Nephron (organoid): ENCODE results near the gene INMT.

Experiments used
- H3K27ac Mint-ChIP-seq, 3 experiments: 2 replicates each; pipeline ENCODE4 v1.8.0; 2020; ENCODE audit warnings: mixed read lengths in 3 of 3, mild to moderate bottlenecking in 2 of 3, moderate library complexity in 1 of 3
- H3K27me3 Mint-ChIP-seq: 2 replicates; pipeline ENCODE4 v1.8.0; 2021; ENCODE audit warnings: low read depth, mild to moderate bottlenecking, moderate library complexity, mixed read lengths
- H3K36me3 Mint-ChIP-seq: 2 replicates; pipeline ENCODE4 v1.8.0; 2020; ENCODE audit warnings: low read depth, mixed read lengths
- H3K4me1 Mint-ChIP-seq: 2 replicates; pipeline ENCODE4 v1.8.0; 2020; ENCODE audit warnings: mixed read lengths
- H3K4me3 Mint-ChIP-seq, 3 experiments: 2 replicates each; pipeline ENCODE4 v1.8.0; 2020; ENCODE audit warnings: mild to moderate bottlenecking in 3 of 3, mixed read lengths in 3 of 3, moderate library complexity in 2 of 3
- H3K9me3 Mint-ChIP-seq: 2 replicates; pipeline ENCODE4 v1.8.0; 2020; ENCODE audit warnings: mixed read lengths
- CTCF ChIP-seq, 3 experiments: fragments of 200-600 bp; sonication (generic); IDR thresholded peaks; one replicate each; pipeline ENCODE4 v1.5.0; 2021; ENCODE audit warnings: antibody characterized with exemption in 3 of 3; ENCODE audit not compliant: unreplicated experiment in 3 of 3

The INMT gene

DNA sequence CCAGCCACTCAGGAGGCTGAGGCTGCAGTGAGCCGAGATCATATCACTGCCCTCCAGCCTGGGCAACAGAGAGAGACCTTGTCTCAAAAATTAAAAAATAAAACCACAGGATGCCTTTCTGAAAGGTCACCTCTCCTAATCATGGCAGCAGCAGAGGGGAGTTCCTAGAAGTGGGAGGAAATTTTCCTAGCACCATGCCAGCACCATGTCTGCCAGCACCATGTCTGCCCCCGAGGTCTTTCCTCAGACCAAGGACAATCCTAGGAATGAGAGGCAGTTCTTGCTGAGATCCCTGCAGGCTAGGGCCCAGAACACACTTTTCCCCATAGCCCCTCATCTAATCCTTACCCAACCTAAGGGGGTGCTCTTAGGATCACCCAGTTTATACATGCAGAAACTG lies 22.3 kb upstream of the INMT start:
- no peak for TF ChIP-seq CTCF (IDR thresholded peaks at IDR 0.05; ENCODE audit: unreplicated experiment in 3 of 3)
- Mint-ChIP-seq H3K4me3 (no peak overlapping the region), H3K27me3 (peaks cover 8% of the 10 kb centered on the region), H3K4me1 (peaks cover 30% of the 10 kb centered on the region), H3K27ac (no peak overlapping the region), H3K9me3 (no peaks in the 10 kb centered on the region), H3K36me3 (no peaks in the 10 kb centered on the region)

- H3K27ac Mint-ChIP-seq, result peak overlapping the region in 1 of 3 experiments; percentile 15
- peaks cover 26% of the 10 kb centered on the region for H3K4me1 Mint-ChIP-seq
- H3K4me3 Mint-ChIP-seq, result no peak overlapping the region
- H3K9me3 Mint-ChIP-seq, result no peaks in the 10 kb centered on the region
- peaks cover 10% of the 10 kb centered on the region for H3K27me3 Mint-ChIP-seq
- no peaks in the 10 kb centered on the region for H3K36me3 Mint-ChIP-seq
- no peak for TF ChIP-seq CTCF (IDR thresholded peaks at IDR 0.05; ENCODE audit: unreplicated experiment in 3 of 3)
Measured at GRCh38 chr7:30730097-30730496, 21.8 kb upstream of the INMT start.

DNA sequence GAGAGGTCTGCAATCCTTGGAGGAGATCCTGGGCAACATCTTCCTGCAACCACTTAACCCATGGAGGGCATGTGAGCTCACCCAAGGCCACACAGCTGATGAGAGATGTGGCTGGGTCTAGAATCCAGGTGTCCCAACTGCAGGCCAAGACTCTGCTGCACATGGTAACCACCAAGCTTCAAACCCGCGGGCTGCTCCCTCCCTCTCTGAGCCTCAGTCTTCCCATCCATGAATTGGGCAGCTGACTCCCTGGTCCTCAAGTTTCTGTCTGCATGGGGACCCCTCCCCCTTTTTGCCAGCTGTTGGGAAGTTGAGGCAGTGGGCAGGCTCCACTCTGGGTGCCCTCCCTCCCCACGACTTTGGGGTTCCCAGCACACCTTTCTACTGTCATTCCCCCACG lies 20.9 kb upstream of the INMT start:
- H3K4me1 Mint-ChIP-seq, result peaks cover 20% of the 10 kb centered on the region
- no peaks in the 10 kb centered on the region for H3K36me3 Mint-ChIP-seq
- no peak overlapping the region for H3K27ac Mint-ChIP-seq
- H3K4me3 Mint-ChIP-seq, result no peak overlapping the region
- TF ChIP-seq CTCF (IDR thresholded peaks at IDR 0.05; ENCODE audit: unreplicated experiment in 3 of 3), result no peak
- peaks cover 10% of the 10 kb centered on the region for H3K27me3 Mint-ChIP-seq
- H3K9me3 Mint-ChIP-seq, result no peaks in the 10 kb centered on the region

DNA sequence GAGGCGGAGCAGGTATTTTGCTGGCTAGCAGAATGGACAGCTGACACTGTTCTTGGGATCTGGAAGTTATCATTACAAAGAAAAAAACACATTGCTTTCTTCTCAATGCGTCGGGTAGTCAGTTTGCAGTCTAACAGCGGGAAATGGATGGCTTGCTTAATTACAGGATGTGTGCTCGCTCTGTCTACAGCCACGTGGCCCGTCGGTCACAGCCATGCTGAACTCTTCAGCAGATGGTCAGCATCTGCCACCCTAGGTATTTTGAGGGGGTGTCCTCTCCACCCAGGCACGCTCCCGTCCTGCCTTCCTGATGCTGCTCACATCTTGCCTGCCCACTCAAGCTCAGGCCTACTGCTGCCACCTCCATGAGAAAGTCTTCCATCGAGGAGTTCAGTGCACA lies 20.4 kb upstream of the INMT start:
- no peak for TF ChIP-seq CTCF (IDR thresholded peaks at IDR 0.05; ENCODE audit: unreplicated experiment in 3 of 3)

GRCh38 chr7:30732606-30733005 lies 19.3 kb upstream of the INMT start:
- no peak overlapping the region for H3K4me3 Mint-ChIP-seq
- H3K4me1 Mint-ChIP-seq, result peaks cover 11% of the 10 kb centered on the region
- no peaks in the 10 kb centered on the region for H3K36me3 Mint-ChIP-seq
- H3K9me3 Mint-ChIP-seq, result no peaks in the 10 kb centered on the region
- no peak overlapping the region for H3K27ac Mint-ChIP-seq
- H3K27me3 Mint-ChIP-seq, result peaks cover 10% of the 10 kb centered on the region
- no peak for TF ChIP-seq CTCF (IDR thresholded peaks at IDR 0.05; ENCODE audit: unreplicated experiment in 3 of 3)

More for the DNA sequence above, 20.4 kb upstream of the INMT start:
- H3K36me3 Mint-ChIP-seq, result no peaks in the 10 kb centered on the region
- H3K27me3 Mint-ChIP-seq, result peaks cover 10% of the 10 kb centered on the region
- H3K9me3 Mint-ChIP-seq, result no peaks in the 10 kb centered on the region
- H3K4me3 Mint-ChIP-seq, result no peak overlapping the region
- peaks cover 18% of the 10 kb centered on the region for H3K4me1 Mint-ChIP-seq
- no peak overlapping the region for H3K27ac Mint-ChIP-seq

- no peak overlapping the region for H3K27ac Mint-ChIP-seq
- H3K4me1 Mint-ChIP-seq, result peaks cover 8% of the 10 kb centered on the region
- H3K27me3 Mint-ChIP-seq, result peaks cover 11% of the 10 kb centered on the region
- no peaks in the 10 kb centered on the region for H3K9me3 Mint-ChIP-seq
- H3K36me3 Mint-ChIP-seq, result no peaks in the 10 kb centered on the region
- no peak for TF ChIP-seq CTCF (IDR thresholded peaks at IDR 0.05; ENCODE audit: unreplicated experiment in 3 of 3)
- H3K4me3 Mint-ChIP-seq, result no peak overlapping the region
Measured at GRCh38 chr7:30733216-30733615, 18.7 kb upstream of the INMT start.
